ENCODE measurements around the gene ZNF74.

The ZNF74 gene

DNA sequence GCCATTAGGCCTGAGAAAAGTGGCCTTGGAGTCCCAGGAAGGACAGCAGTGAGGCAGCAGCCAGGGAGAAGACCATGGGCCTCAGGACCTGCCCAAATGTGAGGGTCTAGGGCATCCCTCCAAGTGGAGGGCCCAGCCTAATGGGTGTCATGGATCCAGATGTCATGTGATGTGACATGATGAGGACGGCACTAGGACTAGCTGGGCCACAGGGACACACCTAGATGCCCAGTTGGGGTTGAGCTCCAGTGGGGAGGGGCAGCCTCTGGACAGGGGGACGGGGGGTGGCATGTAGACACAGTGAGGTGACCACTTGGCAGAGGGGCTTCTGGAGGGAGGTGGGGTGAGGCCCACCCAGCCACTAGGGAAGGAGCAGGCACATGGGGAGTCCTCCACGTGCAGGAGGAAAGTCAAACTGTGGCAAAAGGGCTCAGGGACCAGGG lies 38.3 kb downstream of the ZNF74 start:
- DNase-seq (ENCODE audit: low spot score): no peak

DNA sequence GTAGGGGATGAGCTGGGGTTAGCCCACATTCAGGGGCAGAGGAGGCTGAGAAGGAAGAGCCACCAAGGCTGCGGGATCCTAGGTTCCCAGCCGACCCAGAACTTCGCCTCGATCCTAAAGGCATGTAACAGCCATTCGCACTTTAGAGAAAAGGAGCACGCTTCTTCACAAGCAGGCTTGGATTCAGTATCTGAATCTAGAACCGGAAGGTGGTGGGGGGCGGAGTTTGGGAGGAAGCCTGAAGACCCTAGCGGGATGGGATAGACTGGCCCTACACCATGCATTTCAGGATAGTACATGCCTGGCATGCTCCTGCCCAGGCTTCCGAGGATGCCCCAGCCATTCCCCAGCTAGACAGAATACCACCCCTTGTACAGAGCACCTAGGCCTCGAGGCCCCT lies 39.2 kb downstream of the ZNF74 start:
- DNase-seq (ENCODE audit: low spot score): no peak

DNA sequence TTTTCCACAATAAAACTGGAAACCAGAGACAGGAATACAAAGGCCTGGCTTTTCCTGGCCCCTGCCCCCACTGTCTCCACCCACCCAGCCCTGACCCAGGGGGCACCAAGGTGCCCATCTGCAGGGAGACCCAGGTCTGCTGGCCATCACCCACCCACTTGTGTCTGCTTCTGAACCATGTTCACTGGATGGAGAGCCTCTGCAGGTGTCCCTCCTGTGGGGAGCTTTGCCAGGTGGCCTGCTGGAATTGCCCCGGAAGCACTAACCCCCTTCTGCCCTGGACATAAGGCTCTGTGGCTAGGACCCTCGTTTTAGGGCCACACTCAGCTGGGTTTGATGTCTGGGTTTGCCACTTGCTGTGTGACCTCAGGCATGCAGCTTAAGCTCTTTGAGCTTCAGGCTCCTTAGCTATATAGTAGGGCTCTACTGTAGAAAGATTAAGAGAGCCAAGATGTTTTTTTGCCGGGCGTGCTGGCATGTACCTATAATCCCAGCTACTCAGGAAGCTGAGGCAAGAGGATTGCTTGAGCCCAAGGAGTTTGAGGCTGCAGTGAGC lies 39.8 kb downstream of the ZNF74 start:
- peak; percentile 1 for DNase-seq (ENCODE audit: low spot score)

DNA sequence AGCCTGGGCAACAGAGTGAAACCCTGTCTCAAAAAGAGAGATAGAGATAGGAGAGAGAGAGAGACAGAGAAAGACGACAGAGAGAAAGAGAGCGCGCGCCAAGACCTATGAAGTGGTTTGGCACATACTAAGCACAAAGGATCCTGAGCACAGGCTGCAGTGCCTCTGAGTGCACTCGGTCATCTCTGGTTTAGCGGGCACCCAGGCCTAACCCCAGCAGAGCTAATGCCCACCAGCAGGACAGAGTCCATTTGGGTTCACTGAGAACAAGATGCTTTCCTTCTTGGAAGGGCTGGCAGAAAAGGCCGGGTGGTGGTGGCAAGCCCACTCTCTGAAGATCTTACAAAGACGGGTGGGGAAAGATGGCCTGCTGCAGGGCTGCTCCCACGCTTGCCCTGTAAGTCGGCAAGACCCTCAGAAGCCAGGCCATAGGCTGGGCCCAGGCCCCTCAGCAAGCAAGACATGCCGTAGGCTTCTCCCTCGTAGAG lies 40.4 kb downstream of the ZNF74 start:
- peak; percentile 3 for DNase-seq (ENCODE audit: low spot score)

DNA sequence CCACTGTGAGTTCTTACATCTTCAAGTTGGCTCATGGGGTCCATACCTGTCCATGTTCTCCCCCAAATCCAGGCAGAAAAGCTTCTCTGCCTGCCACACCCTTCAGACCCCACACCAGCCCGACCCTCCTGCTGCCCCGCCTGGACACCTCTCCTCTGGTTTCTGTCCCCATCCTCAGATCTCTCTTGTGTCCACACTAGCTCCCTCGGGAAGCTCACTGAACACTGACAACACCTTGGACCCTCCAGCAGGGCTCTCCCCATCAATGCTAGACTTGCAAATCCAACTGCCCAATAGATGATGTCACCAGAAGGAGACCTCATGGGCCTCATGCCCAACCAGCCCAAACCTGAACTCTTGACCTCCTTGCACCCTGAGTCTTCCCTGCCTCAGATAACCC lies 40.8 kb downstream of the ZNF74 start:
- no peak for DNase-seq (ENCODE audit: low spot score)

DNA sequence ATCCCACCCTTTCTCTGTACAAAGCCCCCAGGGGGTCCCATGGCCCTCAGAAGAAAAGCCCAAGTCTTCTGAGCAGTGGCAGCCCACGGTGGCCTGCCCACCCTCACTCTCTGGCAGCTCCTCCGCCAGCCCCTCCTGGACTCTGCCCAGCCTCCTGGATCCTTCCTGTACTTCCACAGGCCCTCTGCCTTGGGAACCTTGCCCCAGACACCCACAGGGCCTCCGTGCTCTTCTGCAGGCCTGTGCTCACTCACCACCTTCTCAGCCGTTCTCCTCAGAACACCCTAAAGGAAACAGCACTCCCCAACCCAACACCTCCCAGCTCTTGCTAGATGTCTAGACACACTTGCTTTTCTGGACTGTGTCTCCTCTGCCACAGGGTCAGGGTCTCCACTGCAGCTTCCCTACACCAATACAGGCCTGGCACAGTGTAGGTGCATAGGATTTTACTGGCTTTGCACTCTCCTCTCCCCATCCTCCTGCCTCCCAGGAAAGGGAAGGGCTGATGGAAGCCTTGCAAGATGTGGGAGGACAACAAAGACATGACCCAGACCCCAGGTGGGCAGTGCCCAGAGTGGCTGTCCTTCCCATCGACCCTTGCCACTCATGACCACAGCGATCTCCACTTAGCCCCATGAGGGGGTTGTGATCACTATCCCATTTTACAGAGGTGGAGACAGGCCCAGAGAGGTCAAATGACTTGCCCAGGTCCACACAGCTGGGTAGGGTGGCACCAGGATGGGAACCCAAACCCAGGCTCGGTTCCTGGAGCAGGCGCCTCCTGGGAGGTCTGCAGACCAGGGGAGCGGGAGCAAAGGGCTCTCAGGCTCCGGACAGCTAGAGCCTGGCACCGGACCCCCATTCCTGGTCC lies 41.7 kb downstream of the ZNF74 start:
- DNase-seq (ENCODE audit: low spot score): no peak

DNA sequence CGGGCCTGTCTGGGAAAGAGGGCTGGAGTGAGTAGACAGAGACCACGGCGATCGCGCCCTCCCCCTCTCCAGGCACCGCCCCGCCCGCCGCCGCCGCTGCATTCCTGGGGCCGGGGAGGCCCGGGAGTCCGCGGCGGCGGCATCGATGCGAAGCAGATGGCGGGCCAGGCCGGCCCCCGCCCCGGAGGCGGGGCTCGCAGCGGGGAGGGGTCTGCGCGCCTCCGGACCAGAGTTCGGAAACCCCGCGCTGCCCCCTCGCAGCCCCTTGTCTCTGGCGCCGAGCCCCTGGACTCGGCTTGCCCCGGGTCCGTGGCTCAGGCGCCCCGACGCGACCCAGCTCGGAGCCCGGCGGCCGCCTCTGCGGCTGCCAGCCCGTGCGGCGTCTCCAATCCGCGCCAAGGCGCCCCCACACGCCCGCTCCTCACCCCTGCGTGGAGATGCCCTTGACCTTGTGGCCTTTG lies 42.4 kb downstream of the ZNF74 start:
- DNase-seq (ENCODE audit: low spot score): peak; percentile 90

DNA sequence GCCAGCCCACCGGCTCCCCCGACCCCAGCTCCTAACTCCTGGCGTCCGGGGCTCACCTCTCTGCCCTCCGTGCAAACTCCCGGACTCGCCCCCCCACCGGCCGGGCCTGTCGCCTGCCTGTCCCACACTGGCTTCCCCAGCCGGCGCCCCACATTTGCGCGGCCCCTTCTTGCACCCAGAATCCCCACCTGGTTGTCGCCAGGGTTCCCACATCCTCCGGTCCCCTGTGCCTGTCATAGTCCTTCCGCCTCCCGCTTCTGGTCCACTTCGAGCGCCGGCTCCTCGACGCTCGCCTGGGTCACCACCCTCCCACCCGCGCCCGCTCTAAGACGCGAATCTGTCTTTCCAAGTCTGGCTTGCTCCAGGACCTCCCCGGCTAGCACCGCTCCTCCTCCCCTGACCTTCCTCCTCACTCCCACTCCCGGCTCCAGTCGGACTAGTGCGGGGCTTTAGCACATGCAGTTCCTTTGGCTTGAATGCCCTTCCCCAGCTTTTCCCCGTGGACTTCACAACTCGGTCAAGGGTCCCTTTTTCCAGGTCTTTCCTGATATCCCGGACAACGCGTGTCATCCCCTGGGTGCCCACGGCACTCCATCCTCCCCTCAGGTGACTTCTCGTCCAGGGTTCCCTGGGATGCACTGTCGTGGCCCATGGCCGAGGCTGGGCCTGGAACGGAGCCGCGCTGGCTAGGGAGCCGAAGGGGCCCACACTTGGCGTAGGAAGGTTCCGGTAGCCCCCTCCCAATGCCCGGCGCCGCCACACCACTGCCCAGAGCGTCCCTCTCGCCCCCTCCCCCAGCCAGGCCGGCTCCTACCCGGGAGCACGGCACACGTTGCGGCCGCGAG lies 43.0 kb downstream of the ZNF74 start:
- peak; percentile 38 for DNase-seq (ENCODE audit: low spot score)

GRCh38 chr22:20437613-20438426 lies 43.9 kb downstream of the ZNF74 start, which contains the start of gene SCARF2:
Gene SCARF2 (minus strand): TSS chr22:20437825. CDS start chr22:20437754, 71 bp downstream.
- DNase-seq (ENCODE audit: low spot score): peak; percentile 96

GRCh38 chr22:20438427-20438677 lies 44.4 kb downstream of the ZNF74 start:
- no peak for DNase-seq (ENCODE audit: low spot score)

GRCh38 chr22:20438678-20439492 lies 44.9 kb downstream of the ZNF74 start:
- peak; percentile 84 for DNase-seq (ENCODE audit: low spot score)

DNA sequence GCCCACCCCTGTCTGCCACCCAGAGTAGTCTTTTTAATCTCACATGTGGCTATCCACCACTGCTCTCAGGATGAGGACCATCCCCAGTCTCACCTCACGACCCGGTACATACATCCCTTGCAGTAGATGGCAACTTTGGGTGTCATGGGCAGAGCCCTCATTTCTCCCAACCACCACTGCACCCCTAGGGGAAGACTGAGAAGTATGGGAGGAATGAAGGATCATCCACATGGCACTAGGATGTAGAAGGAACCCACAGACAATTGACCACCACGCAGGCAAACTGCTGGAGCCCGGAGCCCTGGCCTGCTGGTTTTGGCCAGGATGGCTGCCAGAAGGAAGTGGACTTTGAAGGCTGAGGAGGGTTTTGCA lies 45.6 kb downstream of the ZNF74 start:
- no peak for DNase-seq (ENCODE audit: low spot score)

- DNase-seq (ENCODE audit: low spot score): no peak
Observed at GRCh38 chr22:20439928-20440575, 46.1 kb downstream of the ZNF74 start.

DNA sequence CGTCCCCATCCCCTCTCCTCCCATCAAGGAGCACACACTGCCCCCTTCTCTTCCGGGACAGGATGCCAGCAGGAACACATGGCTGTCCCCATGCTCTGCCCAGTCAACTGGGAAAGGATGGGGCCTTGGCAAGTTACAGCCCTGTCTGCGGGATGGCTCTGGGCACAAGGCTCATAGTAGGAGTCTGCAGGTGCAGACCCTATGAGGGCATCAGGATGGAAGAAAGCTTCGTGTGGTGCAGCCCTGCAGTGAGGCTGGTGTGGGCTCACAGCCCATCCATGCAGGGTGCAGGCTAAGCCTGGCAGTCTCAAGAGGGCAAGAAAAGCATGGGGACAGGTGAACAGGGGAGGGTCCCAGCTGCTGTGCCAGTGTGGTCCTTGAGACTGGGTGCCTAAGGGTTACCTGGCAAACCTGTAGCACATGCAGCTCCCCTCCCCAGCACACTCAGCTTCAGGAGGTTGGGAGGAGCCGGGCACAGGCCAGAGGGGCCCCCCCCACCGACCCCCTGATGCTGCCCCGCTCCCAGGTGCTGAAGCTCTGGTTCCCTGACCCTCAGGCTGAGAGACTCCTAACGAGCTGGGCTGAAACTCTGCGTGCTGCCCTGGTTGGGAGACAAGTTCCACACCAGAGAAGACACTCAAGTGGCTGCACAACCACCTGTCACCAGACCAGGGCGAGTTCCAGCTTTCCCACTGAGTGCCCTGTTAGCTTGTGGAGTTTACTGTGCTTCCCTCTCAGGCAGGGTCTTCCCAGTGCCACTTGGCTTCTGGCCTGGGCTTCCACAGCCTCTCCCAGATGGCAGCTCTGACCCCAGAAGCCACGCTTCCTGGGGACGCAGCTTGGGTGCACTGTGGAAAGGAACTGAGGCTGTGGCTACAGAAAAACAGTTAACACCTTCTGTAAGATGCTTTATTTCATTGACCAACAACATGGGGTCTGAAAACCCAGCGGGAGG lies 47.0 kb downstream of the ZNF74 start:
- DNase-seq (ENCODE audit: low spot score): no peak

DNA sequence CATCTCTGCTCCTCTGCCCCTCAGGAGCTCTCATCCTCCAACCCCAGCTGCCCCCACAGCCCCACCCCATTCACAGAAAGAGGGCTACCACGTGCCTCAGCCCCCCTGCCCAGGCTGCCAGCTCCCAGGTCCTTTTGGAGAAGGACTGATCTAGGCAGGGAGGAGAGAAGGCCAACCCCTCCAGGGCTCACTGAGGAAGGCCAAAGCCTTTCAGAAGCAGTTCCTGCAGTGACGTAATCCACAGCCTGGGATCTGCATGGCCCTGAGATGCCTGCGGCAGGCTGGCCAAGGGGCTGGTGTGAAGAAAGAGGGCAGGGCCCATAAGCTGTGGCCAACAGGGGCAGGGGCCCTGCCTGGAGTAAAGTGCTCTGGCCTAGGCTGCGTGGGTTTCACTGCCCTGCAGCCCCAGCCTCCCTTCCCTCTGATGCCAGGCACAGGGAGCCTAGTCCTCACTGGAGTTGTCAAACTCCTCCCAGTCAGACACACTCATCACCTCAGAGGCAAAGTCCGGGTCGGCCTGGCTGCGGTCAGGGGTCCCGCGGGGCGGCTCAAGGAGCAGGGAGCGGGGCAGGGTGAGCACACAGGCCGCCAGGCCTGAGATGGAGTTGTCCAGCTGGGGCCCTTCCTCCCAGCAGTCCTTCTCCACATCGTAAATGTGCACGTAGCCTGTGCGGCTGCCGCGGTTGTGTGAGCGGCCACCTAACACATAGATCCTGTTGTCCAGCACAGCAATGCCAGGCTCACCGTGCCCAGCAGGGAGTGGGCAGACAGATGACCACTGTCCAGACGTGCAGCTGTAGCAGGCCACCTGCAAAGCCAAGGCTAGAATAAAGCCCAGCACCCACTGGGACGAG lies 47.9 kb downstream of the ZNF74 start:
- DNase-seq (ENCODE audit: low spot score): peak; percentile 59

DNA sequence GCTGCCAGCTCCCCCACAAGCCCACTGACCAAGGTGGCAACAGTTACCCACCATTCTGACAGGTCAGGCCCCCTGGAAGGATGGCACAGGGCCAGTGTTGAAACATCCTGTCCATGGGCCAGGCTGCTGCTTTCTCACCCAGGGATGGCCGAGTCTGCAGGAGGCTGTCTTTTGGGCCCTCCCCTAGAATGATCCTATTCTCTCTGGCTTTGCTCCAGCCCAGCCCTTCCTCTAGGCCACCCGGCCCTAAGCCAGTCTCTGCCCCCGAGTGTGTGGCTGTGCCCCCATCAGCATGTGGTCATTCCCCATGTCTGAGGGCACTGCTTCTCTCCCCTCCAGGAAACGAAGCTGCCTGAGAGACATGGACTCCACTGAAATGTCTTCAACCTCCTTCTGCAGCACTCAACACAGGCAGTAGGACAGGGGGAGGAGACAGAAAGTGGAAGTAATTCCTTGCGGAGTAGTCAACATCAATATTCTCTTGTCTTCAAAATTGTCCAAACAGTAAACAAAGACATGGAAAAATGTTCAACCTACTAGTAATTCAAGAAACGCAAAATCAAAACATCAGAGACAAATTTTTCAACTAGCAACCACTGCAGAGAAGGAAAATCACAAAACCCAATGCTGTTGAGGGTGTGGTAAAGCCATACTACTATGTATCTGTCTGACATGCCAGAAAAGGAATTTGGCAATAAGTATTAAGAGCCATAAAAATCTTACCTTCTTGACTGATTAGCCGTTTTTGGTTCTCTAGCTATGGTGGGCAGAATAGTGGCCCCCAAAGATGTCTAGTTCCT lies 48.7 kb downstream of the ZNF74 start:
- no peak for DNase-seq (ENCODE audit: low spot score)

- DNase-seq (ENCODE audit: low spot score): no peak
Observed at GRCh38 chr22:20444325-20444724, 50.4 kb downstream of the ZNF74 start.

Measured in AG20443 (cell line).